HG03469 (cell line): ENCODE data around the gene TMPRSS5.
"Not testable (repeated sequence)": the region's sequence is repeated elsewhere in the genome, so short reads cannot be mapped to it uniquely, and the experiment has no call there.

Source experiments
- ATAC-seq: cut with Tn5 transposase; IDR thresholded peaks from one replicate; pipeline ENCODE4 v1.9.1; 2021; ENCODE audit warnings: mild to moderate bottlenecking, moderate library complexity, moderate number of reproducible peaks; ENCODE audit not compliant: unreplicated experiment

Gene TMPRSS5

DNA sequence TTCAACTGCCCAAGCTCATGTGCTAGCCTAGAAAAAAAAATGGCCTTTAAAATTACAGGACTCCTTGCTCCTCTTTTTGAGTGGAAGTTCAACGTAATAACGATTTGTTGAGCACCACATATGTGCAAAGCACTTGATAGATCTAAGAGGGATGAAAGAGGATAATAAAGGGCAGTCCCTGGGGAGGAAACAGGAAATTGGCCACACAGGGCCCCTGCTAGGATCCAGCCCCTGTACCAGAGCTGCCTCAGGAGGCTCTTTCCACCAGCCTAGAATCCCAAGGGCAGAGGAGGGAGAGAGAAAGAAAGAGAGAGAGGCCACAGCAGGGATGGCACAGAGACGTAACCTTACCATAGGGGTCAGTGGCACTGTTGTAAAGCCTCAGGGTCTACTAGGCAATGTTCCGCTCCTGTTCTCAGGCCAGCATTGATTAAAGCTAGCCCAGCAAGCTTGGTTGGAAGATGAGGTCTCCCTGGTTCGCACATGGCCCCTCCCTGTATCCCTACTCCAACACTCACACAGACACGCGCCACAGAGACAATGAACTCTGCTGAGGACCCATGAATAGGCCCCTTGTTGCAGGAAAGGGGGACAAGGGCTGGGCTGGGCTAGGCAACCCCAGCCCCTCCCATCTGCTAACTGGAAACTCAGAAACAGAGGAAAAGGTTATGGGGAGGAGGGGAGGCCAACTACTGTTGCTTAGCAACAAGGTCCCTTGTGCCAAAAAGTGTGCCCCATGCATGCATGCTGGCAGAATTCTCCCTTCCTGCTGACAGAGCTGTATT, at the start of gene TMPRSS5:
TSS of gene TMPRSS5 (minus strand) at position 438 of the 785 bp plus-strand sequence. CDS start at position 354, 84 bp downstream.
- no peak for ATAC-seq

DNA sequence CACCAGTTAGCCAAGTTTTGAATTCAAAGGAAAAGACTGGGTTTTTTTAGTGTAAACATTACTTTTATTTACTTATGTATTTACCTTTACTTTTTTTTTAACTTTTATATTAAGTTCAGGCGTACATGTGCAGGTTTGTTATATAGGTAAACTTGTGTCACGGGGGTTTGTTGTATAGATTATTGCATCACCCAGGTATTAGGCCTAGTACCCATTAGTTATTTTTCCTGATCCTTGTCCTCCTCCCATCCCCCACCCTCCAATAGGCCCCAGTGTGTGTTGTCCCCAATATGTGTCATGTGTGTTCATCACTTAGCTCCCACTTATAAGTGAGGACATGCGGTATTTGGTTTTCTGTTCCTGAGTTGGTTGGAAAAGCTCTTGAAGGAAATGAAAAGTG, 46.8 kb upstream of the TMPRSS5 start:
- no peak for ATAC-seq

DNA sequence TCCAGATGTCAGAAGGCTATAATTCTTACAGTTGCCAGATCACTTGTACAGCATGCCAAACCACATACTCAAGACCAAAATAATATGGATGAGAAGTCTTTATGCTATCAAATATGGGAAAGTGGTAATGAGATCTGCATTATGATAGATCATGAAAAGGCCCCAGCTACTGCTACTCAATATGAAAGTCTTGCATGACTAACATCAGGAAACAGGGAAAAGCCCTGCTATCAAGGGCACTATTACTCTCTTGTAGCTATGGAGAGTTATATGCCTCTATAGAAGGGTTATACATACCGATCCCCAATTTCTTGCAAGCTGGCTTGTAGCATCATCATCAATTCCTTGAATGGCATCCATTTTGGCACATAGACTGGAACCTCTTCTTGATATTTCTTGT, 30.2 kb upstream of the TMPRSS5 start:
- ATAC-seq: no peak

DNA sequence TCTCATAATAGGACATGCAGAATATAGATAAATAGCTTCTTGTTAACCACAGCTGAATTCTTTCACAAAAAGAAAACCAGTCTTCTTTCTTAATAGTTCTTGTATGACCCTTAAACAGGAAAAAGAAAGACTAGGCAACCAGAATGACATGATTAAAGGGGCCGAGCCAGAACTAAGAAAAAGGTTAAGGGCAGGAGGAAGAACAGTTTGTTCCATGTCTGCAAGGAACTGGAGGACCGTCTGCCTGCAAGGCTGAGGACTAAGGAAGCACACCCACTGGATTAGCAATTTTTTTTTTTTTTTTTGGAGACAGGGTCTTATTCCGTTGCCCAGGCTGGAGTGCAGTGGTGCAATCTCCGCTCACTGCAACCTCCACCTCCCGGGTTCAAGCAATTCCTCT, 26.0 kb upstream of the TMPRSS5 start:
- no peak for ATAC-seq

DNA sequence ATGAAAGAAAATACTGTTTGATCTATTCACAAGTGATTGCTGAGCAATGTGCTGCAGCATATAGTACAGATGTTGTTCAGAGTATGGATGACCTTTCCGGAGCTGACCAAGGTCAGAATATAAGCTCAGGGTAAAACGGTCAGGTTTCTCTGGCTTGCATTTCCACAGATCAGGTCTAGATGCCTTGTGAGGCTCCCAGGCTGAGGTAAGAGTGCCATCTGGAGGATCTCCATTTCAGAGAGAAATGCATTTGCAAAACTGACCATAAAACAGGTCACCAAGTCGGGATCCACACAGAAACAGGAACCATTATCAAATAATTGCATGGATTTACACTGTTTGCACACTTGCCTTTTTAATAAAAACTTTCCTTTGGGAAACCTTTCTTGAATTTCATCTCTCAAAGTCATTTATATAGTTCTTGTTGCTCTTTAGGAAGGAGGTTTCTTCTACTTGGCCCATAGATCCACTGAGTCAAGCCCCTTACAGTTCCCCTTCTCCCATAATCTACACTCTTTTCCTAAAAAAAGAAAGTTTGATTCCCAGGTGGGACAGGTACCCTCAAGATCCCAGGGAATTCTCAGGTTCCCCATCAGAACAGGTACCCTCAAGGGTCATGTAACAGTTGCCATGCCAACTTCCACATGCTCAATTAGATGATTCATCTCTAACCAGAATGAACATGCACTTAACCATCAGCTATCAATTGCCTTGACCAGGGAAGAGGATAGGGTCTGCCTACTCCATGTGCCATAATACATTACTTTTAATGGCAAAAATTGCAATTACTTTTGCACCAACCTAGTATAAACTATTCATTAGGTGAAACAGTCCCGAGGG, 25.0 kb upstream of the TMPRSS5 start:
- no peak for ATAC-seq

DNA sequence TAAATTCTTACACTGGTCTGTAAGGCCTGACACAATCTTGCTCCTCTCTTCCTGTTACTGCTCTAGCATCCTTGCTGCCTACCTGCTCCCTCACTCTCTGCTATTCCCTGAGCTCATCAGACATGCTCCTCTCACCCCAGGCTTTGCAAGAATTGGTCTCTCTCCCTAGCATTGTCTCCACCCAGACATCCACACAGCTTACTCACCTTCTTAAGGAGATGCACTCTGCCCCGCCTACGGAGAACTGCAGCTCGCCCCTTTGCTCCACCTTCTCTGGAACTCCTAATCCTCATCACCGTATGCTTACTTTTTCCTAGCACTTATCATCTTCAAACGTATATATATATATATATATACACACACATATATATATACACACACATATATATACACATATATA, 23.3 kb upstream of the TMPRSS5 start:
- no peak for ATAC-seq

DNA sequence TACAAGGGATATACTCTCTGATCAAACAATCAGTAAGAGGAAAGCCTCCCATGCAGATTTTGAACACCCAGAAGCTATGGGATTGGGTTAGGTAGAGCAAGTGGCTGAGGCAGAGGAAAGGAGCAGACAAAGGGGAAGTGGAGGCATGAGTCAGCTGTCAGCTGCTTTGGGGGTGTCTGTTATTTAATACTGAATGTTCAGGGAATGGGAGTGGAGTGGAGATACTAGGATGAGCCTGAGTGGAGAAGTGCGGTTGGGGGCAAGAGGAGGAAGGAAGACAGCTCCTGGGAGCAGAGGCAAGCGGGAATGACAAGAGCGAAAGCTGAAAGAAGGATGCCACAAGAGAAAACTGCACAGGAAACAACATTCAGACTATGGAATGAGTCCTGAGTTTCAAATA, 22.7 kb upstream of the TMPRSS5 start:
- no peak for ATAC-seq

DNA sequence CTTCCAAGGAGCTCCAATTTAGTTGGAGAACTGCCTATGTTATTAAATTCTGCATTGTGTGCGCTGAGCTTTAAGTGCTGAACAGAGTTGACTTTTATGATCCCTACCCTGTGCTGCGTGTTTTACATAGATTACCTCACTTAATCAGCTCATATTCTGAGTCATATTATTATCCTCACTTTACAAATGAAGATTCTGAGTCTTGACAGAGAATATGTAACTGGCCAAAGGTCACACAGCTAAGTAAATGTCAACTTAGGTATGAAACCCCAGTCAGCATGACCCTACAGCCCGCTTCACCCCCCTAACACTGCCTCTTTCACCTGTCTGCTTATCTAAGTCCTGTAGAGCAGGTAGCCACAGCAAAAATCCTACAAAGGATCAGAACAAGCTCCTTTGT, 19.8 kb upstream of the TMPRSS5 start:
- no peak for ATAC-seq

DNA sequence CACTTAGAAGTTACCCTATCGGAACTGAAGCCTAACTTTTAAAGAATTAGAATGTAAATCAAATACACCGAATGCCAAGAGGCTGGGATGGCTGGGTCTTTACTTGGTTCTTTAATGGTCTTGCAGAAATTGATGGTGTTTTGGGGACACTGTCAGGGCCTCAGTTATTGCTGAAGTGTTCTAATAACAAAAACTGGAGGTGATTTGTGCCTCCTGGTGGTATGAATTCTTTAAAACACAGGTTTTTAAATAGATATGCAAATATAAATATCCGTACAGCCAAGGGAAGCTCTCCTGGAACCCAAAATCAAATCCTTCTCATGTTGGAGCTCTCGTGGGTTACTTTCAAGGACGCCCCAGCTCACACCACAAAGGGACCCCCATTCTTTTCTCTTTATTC, 19.3 kb upstream of the TMPRSS5 start:
- ATAC-seq: no peak

DNA sequence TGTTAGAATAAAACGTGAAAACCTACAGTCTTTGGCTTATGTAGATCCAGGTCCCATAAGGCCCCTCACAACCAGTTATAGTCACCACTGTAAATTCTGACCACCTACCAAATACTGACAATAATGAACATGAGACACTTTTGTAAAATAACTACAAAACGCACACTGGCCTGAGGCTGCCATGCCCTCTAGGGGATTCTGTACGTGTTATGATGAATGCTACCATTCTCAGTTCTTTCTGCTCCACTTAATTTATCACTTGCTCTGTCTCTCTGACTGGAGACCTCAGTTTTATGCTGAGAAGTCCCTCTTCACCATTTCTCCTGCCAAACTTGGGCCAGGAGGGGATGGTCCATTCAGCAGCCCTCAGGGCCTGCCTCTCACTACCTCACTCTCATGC, 18.7 kb upstream of the TMPRSS5 start:
- ATAC-seq: no peak

DNA sequence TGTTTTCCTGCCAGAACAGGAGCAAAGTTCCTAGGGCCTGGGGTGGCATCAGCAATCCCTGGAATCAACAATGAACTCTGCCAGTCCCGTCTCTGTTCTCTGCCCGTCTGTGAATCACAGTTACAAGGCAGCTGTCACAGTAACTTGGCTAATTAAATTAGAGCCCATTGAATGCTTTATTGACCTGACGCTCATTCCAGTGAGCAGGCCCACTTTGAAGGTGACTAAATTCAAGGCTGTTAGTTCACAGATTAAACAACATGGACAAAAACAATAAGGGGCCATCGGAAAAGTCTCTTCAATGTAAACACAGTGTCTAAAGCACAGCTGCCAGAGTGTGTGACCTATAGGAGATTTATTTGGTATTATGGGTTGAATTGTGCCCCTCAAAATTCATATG, 17.7 kb upstream of the TMPRSS5 start:
- ATAC-seq: no peak

DNA sequence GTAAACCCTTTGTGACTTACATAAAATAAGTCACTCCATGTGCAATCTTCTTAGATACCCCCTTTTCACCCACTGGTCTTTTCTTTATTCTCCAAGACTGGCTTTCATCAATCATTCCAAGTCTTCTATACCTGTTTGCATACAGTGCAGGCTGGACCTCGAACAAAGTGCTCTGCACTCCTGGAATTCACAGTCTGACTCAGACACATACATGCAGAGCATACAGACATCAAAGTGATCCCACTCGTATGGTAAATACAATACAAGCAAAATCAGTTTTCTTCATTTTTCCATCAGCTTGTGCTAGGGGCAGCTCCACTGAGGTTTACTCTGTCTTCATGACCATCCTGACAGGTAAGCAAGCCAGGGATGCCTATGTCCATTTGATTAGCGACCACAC, 16.8 kb upstream of the TMPRSS5 start:
- no peak for ATAC-seq

DNA sequence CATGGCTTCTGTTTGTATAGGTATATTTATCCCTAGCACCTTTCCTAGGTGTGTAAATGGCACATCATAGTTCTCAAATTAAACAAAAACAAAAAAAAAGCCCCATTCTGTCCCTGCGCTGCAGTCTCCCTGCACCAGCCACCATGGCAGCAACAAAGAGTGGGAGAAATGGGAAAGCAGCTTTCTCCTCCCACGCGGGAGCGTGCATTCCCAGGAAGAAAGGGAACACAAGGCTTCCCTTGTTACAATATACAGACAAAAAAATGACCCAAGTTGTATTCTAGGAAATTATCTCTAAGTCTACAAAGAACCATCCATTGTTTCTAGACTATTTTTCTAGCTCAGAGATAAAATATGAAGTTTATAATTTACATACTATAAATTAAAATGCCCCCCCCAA, 16.1 kb upstream of the TMPRSS5 start:
- no peak for ATAC-seq

DNA sequence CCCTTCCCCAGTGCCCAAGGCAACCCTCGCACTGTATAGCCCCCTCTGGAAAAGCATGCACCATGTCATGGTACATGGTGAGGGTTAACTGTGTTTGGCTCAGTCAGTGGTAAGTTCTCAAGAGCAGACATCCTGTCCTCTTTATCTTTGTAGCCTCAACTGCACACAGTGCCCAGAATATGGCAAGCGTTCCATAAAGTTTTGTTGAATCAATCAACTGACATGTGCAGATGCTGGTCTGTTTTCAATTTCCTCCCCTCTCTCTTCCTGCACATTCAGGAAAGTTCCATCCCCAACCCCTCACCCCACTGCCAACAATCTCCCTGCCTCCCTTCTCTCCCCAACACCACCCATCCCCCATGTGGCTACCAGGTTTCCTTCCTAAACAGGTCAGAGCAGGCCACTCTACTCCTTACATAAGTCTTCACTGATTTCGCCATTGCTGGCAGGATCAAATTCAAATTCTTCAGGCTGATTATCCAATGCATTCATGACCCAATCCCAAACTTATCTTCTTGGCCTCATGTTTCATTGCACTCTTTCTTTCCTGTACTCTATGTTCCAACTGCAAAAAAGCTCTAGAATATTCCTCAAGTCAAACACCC, 15.5 kb upstream of the TMPRSS5 start:
- ATAC-seq: no peak

DNA sequence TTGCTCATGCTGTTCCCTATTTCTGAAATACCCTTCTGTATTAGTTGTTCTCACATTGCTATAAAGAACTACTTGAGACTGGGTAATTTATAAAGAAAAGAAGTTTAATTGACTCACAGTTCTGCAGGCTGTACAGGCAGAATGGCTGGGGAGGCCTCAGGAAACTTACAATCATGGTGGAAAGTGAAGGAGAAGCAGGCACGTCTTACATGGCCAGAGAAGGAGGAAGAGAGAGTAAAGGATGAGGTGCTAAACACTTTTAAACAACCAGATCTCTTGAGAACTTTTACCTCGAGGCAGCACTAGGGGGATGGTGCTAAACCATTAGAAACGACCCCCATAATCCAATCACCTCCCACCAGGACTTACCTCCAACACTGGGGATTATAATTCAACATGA, 14.4 kb upstream of the TMPRSS5 start:
- ATAC-seq: not testable (repeated sequence)

DNA sequence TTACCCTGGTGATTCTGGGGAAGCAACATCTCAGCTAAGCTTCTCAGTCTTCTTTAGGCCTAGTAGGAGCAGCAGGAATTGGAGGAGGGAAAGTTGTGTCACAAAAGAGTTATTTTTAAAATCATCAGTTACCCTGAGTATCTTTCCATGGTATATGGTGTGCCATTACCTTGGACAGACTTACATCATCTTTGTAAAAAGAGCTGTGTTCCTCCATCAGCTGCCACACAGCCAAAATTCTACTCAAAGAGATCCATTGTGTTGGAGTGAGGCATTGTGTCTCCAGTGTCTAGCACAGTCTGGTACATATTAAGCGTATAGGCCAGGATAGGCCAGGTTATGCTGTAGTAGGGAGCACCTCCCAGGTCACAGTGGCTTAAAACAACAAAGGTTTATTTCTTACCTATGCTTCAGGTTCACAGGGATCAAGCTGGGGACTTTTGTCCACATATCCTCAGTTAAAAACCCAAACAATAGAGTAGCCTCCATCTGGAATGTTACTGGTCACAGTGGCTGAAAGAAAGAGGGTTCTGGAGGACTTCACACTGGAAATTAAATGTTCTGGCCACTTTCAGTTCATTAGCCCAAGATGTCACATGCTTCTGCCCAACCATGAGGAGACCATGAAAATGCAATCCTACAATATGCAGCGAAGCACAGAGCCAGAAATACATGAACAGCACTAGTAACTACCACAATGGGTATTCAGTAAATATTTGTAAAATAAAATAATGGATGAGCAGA, 9.9 kb upstream of the TMPRSS5 start:
- no peak for ATAC-seq

DNA sequence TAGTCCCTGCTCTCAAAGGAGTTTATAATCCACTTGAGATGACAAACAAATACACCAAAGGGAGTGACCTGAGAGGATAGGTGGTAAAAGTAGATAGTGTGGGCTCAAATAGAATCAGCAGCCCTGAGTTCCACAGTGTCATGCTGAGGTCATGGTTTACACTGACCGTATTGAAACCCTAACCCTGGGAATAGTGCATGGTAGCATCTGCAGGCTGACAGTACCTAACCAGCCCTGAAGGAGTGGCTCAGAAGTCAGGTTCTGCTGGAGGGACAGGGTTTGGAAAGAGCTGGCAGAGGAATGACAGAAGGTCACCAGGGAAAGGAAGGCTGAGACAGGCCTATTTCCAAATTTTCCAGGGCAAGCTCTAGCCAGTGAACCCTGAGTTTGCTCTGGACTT, 9.2 kb upstream of the TMPRSS5 start:
- ATAC-seq: no peak

DNA sequence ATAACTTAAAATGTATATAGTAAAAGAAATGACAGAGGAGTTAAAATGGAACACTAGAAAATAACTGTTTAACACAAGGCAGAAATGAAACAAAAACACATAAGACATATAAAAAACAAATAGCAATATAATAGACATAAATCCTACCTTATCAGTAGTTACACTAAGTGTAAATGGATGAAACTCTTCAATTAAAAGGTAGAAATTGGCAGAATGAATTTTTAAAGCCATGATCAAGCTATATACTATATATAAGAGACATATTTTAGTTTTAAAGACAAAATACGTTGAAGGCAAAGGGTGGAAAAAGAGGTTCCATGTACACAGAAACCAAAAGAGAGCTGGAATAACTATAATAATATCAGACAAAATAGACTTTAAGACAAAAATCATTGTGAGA, 4.9 kb upstream of the TMPRSS5 start:
- no peak for ATAC-seq

DNA sequence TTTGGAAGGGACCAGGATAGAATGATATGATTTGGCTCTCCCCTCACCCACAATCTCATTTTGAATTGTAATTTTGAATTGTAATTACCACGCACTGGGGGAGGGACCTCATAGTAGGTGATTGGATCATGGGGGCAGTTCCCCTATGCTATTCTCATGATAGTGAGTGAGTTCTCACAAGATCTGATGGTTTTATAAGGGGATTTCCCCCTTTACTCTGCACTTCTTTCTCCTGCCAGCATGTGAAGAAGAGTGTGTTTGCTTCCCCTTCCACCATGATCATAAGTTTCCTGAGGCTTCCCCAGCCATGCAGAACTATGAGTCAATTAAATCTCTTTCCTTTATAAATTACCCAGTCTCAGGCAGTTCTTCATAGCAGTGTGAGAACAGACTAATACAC, 2.6 kb downstream of the TMPRSS5 start:
- ATAC-seq: not testable (repeated sequence)

DNA sequence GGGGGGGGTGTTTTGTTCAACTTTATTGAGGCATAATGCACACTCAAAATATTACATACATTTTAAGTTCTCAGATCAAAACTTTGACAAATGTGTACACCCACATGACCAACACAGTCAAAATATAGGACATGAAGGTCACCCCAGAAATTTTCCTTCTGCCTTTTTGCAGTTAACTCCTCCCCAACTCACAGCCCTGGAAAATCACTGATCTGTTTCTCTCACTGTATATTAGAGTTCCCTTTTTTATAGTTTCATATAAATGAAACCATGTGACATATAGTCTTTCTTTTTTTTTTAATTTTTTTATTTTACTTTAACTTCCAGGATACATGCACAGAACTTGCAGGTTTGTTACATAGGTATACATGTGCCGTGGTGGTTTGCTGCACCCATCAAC, 4.6 kb downstream of the TMPRSS5 start:
- no peak for ATAC-seq

DNA sequence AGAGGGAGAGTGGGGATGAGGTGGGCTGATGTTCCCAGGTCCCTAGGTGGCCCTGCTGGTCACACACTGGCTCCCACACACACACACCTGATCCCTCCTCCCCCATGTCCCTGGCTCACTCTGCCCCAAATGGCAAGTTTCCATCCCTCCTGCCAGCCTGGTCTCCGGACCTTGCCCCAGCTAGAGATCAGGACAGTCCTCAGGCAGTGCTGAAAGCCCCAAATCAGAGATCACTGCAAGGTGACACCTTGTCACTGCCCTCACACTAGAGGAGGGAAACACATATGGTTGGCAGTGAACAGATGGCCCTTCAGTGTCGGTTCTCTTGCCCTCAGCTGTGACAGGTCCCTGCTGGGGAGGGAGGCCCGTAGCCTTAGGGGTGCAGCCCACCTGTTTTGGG, 7.6 kb downstream of the TMPRSS5 start:
- ATAC-seq: no peak
